ENCODE results near the gene EEIG1. TPM values are rescaled to one million over a fixed set of nuclear protein-coding genes. Genes with fewer than 3 reads are reported as not detected.

The EEIG1 gene
- total RNA-seq, 4 donors from 2014 or later: 43.1 to 85.8 (median 59.5) TPM

- Histone ChIP-seq H3K9me3 (no peaks in the 10 kb centered on the region), H3K27me3 (no peaks in the 10 kb centered on the region), H3K4me3 (peak overlapping the region; percentile 91), H3K27ac (peak overlapping the region; percentile 96), H3K4me1 (peaks cover 86% of the 10 kb centered on the region), H3K36me3 (no peaks in the 10 kb centered on the region)
- TF ChIP-seq EP300 (IDR thresholded peaks at IDR 0.05) (no peak), POLR2AphosphoS5 (IDR thresholded peaks at IDR 0.05) (no peak), CTCF (IDR thresholded peaks at IDR 0.05) (no peak), POLR2A (IDR thresholded peaks at IDR 0.05) (no peak)
- 43% methylated on average over 12 of the region's 12 CpGs for WGBS
- DNase-seq (ENCODE audit: low spot score in 2 of 2): no peak
Observed at GRCh38 chr9:127977884-127978647, 2.7 kb downstream of the EEIG1 start.

- H3K4me3 ChIP-seq: peak overlapping the region; percentile 91
- no peaks in the 10 kb centered on the region for H3K27me3 ChIP-seq
- peaks cover 89% of the 10 kb centered on the region for H3K4me1 ChIP-seq
- TF ChIP-seq POLR2A (IDR thresholded peaks at IDR 0.05): no peak
- H3K36me3 ChIP-seq: no peaks in the 10 kb centered on the region
- no peak for DNase-seq (ENCODE audit: low spot score in 2 of 2)
- WGBS: 61% methylated on average over 5 of the region's 7 CpGs
- H3K27ac ChIP-seq: peak overlapping the region; percentile 96
- H3K9me3 ChIP-seq: no peaks in the 10 kb centered on the region
Observed at GRCh38 chr9:127977009-127977883, 3.5 kb downstream of the EEIG1 start.

- Histone ChIP-seq H3K27ac (peak overlapping the region; percentile 96), H3K4me1 (peaks cover 90% of the 10 kb centered on the region), H3K4me3 (peak overlapping the region; percentile 91), H3K9me3 (no peaks in the 10 kb centered on the region), H3K36me3 (no peaks in the 10 kb centered on the region), H3K27me3 (no peaks in the 10 kb centered on the region)
- TF ChIP-seq EP300 (IDR thresholded peaks at IDR 0.05) (no peak), POLR2AphosphoS5 (IDR thresholded peaks at IDR 0.05) (no peak), POLR2A (IDR thresholded peaks at IDR 0.05) (no peak), CTCF (IDR thresholded peaks at IDR 0.05) (no peak)
- DNase-seq (ENCODE audit: low spot score in 2 of 2): peak in 1 of 2 donors; percentile 76
- 51% methylated on average over 6 of the region's 6 CpGs for WGBS
Observed at GRCh38 chr9:127976498-127976897, 4.3 kb downstream of the EEIG1 start.

GRCh38 chr9:127975376-127976315, 5.1 kb downstream of the EEIG1 start:
- Histone ChIP-seq H3K9me3 (no peaks in the 10 kb centered on the region), H3K27ac (peak overlapping the region; percentile 96), H3K36me3 (no peaks in the 10 kb centered on the region), H3K4me1 (peaks cover 95% of the 10 kb centered on the region), H3K27me3 (no peaks in the 10 kb centered on the region), H3K4me3 (peak overlapping the region; percentile 91)
- TF ChIP-seq POLR2AphosphoS5 (IDR thresholded peaks at IDR 0.05) (no peak), EP300 (IDR thresholded peaks at IDR 0.05) (no peak), CTCF (IDR thresholded peaks at IDR 0.05) (no peak), POLR2A (IDR thresholded peaks at IDR 0.05) (no peak)
- 70% methylated on average over 9 of the region's 10 CpGs for WGBS
- DNase-seq (ENCODE audit: low spot score in 2 of 2): no peak

GRCh38 chr9:127974769-127975261, 6.0 kb downstream of the EEIG1 start:
- Histone ChIP-seq H3K4me3 (peak overlapping the region; percentile 91), H3K9me3 (no peaks in the 10 kb centered on the region), H3K27me3 (no peaks in the 10 kb centered on the region), H3K36me3 (no peaks in the 10 kb centered on the region), H3K4me1 (peaks cover 99% of the 10 kb centered on the region), H3K27ac (peak overlapping the region; percentile 96)
- TF ChIP-seq CTCF (IDR thresholded peaks at IDR 0.05): no peak
- no peak for TF ChIP-seq POLR2AphosphoS5 (IDR thresholded peaks at IDR 0.05)
- TF ChIP-seq EP300 (IDR thresholded peaks at IDR 0.05): no peak
- TF ChIP-seq POLR2A (IDR thresholded peaks at IDR 0.05): no peak
- no peak for DNase-seq (ENCODE audit: low spot score in 2 of 2)
- 55% methylated on average over 10 of the region's 10 CpGs for WGBS

All from suprapubic skin (tissue), 4 donors.